CD1c-positive myeloid dendritic cell (primary cell): ENCODE measurements around the gene PSMD13.
"Not testable (repeated sequence)": the region's sequence is repeated elsewhere in the genome, so short reads cannot be mapped to it uniquely, and the experiment has no call there.

Source experiments
- DNase-seq: peaks from one replicate; pipeline ENCODE4 v3.0.0-alpha.2; 2016; ENCODE audit errors: extremely low spot score

Gene PSMD13

DNA sequence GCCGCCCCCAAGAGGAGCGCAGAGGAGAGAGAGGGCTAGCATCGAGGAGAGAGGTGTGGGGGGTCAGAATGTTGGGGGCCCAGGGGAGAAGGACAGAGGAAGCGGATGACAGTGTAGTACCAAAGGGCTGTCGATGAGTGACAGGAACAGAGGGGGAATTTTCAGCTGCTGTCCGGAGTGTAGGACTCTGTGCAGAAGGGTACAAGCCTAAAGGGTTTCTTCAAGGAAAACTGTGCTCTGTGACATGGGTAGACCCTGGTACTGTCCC, 36.1 kb downstream of the PSMD13 start:
- no peak for DNase-seq

DNA sequence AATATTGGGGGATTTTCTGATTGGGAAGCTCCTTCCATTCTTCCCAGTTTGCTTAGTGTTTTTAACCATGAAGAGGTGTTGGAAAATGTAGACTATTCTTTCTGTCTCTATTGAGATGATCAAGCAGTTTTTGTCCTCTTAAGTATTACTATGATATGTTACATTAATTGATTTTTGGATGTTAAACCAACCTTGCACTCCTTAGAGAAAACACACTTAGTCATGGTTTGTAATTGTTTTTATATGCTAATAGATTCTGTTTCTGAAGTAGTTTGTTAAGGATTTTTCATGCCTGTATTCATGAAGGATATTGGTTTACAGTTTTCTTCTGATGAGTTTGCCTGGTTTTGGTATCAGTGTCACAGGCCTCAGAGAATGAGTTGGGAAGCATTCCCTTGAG, 39.4 kb downstream of the PSMD13 start:
- no peak for DNase-seq

DNA sequence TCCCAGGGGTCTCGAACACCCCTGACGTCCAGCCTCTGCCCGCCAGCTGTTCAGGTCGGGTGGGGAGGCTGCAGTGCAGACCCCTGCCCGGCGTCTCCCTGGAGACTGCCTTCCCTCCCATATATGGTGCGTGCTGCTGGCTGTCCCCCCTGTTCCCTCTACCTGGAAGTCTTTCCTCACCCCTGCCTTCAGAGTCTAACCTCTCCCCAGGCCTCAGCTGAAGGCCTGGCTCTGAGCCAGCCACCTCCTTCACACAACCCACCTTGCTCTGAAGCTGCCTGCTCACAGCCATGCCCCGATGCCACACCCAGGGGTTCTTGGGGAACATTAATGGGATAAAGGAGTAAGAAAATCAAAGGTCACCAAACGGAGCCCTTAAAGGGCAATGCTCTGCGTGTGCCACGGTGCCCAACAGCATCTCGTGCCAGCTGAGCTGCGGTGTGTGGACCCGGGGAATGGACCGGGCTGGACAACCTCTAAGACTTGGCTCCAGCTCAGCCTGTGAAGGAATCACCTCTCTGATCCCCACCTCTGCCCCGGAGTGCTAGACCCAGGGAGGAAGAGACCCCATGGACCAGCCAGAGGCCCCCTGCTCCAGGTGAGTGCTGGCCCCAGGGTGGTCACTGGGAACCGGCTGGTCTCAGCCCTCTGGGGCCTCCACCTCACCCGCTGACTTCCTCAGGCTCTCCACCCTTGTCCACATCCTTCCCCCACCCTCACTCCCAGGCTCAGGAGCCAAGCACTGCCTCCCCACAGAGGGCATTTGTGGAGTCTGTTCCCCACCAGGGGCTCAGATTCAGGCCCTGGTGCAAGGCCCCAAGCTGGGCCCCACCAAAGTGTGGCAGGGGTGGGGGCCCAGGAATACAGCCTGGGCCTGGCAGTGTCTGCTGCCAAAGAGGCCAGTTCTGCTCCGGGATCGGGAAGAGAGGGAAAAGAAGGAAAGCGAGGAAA, 41.5 kb downstream of the PSMD13 start, which contains the start of gene NLRP6:
Gene NLRP6, plus strand, starts transcription at position 407 of the 951 bp plus-strand sequence. Its CDS starts 163 bp downstream, at position 570.
- DNase-seq, result no peak

DNA sequence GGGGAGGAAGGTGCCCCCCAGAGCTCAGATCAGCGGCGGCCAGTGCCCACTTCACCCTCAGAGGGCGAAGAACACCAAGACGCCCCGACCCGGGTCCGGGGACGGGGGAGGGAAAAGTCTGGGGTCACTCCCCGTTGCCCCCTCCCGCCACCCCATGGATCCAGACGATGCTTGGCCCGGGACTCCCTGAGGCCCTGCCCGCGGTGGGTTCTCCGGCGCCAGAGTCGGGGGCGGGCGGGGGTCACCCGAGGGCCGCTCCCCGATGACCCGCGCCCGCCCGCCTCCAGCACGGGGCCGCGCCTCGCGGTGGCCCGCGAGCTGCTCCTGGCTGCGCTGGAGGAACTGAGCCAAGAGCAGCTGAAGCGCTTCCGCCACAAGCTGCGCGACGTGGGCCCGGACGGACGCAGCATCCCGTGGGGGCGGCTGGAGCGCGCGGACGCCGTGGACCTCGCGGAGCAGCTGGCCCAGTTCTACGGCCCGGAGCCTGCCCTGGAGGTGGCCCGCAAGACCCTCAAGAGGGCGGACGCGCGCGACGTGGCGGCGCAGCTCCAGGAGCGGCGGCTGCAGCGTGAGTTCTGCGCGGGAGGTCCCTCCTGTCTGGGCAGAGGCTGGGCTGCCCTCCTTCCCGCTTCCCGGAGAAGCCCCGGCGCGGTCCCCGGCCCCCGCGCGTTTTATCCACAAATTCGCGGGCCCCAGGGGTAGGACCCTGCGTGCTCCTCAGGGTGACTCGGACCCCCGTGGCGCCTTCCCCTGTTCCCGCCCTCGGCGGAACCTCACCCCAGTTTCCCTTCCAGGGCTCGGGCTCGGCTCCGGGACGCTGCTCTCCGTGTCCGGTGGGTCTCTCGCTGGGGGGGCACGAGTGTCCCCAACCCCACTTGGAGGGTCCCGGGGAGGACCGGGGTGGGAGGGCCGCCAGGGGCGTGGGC, 42.5 kb downstream of the PSMD13 start:
- peak; percentile 59 for DNase-seq

DNA sequence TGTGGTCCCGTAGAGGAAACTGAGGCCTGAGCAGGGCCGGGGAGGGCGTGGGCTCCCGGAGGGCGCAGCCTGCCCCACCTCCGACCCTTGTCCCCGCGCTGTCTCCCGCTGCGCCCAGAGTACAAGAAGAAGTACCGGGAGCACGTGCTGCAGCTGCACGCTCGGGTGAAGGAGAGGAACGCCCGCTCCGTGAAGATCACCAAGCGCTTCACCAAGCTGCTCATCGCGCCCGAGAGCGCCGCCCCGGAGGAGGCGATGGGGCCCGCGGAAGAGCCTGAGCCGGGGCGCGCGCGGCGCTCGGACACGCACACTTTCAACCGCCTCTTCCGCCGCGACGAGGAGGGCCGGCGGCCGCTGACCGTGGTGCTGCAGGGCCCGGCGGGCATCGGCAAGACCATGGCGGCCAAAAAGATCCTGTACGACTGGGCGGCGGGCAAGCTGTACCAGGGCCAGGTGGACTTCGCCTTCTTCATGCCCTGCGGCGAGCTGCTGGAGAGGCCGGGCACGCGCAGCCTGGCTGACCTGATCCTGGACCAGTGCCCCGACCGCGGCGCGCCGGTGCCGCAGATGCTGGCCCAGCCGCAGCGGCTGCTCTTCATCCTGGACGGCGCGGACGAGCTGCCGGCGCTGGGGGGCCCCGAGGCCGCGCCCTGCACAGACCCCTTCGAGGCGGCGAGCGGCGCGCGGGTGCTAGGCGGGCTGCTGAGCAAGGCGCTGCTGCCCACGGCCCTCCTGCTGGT, 43.4 kb downstream of the PSMD13 start:
- peak; percentile 72 for DNase-seq

DNA sequence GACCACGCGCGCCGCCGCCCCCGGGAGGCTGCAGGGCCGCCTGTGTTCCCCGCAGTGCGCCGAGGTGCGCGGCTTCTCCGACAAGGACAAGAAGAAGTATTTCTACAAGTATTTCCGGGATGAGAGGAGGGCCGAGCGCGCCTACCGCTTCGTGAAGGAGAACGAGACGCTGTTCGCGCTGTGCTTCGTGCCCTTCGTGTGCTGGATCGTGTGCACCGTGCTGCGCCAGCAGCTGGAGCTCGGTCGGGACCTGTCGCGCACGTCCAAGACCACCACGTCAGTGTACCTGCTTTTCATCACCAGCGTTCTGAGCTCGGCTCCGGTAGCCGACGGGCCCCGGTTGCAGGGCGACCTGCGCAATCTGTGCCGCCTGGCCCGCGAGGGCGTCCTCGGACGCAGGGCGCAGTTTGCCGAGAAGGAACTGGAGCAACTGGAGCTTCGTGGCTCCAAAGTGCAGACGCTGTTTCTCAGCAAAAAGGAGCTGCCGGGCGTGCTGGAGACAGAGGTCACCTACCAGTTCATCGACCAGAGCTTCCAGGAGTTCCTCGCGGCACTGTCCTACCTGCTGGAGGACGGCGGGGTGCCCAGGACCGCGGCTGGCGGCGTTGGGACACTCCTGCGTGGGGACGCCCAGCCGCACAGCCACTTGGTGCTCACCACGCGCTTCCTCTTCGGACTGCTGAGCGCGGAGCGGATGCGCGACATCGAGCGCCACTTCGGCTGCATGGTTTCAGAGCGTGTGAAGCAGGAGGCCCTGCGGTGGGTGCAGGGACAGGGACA, 44.1 kb downstream of the PSMD13 start:
- DNase-seq, result peak; percentile 41

DNA sequence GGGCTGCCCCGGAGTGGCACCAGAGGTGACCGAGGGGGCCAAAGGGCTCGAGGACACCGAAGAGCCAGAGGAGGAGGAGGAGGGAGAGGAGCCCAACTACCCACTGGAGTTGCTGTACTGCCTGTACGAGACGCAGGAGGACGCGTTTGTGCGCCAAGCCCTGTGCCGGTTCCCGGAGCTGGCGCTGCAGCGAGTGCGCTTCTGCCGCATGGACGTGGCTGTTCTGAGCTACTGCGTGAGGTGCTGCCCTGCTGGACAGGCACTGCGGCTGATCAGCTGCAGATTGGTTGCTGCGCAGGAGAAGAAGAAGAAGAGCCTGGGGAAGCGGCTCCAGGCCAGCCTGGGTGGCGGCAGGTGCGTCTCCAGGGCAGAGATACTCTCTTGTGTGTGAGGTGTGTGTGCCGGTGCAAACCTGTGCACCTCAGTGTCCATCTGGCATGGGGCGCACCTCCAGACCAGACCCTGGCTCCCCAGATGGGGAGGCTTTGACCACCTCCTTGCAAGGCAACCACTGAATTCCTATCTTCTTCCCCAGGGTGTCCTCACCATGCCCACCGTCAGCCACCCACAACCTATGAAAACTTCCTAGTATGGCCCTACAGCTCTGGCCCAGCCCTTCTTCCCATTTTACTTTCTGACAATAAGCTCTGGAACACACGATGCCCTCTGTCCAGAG, 44.8 kb downstream of the PSMD13 start:
- no peak for DNase-seq

DNA sequence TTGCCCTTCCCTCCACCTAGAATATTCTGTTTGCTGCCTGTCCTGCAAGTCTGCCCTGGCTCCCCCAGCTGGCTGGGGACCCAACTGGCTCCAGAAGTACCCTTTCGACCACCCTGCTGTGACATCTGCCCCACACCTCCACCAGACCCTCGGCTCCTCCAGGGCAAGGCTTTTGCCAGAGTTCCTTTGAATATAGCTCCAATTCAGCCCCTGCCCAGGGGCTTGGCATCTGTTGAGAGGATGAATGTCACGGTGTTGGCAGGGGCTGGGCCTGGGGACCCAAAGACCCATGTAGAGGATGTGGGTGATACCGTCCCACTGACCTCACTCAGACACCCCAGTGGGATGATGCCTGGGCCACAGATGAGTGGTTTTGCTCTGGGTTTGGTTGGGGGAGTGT, 45.4 kb downstream of the PSMD13 start:
- DNase-seq, result no peak

DNA sequence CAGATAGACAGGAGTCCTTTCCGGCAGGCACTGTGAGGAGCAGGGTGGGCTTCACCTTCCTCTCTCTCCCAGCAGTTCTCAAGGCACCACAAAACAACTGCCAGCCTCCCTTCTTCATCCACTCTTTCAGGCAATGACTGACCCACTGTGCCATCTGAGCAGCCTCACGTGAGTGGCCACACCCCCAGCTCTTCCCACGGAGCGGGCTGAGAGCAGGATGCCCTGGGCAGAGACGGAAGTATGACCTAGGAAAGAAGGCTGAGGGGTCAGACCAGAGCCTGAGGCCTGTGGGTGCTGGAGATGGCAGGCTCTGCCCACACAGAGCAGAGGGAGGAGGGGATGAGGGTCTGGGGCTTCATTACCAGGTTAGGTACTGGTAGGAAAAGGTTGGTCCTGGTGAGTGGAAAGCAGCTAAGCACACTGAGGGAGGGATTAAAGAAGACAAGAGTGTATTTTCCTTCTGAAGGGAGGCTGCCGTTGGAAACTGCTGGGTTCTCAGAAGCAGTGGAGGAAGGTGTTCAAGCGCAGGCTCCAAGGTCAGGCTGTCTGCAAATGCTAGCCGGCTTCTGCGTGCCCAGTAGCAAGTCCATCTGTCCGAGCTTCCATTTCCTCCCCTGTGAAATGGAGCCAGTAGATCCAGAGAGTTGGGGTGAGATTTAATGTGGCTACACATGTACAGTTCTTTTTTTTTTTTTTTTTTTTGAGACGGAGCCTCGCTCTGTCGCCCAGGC, 46.0 kb downstream of the PSMD13 start:
- no peak for DNase-seq

DNA sequence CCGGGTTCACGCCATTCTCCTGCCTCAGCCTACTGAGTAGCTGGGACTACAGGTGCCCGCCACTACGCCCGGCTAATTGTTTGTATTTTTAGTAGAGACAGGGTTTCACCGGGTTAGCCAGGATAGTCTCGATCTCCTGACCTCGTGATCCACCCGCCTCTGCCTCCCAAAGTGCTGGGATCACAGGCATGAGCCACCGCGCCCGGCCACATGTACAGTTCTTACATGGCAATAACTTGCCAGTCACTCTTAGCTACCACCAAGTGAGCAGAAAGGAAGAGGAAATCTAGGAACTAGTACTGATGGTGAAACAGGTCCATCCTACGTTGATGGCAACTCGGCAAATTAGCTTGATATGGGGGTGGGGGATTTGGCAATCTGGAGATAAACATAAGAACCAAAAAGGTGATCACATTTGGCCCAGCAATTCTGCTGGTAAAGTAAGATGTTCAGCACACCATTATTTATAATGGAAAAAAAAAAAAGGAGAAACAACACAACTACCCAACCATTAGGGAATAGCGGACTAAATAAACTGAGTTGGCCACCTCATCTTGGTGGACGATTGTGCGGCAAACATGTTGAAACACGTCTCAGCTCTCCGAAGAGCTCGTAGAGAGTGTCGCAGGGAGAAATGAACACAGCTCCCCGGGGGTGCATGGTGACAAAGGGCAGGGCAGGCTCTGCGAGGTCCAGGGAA, 46.8 kb downstream of the PSMD13 start:
- peak; percentile 21 for DNase-seq

DNA sequence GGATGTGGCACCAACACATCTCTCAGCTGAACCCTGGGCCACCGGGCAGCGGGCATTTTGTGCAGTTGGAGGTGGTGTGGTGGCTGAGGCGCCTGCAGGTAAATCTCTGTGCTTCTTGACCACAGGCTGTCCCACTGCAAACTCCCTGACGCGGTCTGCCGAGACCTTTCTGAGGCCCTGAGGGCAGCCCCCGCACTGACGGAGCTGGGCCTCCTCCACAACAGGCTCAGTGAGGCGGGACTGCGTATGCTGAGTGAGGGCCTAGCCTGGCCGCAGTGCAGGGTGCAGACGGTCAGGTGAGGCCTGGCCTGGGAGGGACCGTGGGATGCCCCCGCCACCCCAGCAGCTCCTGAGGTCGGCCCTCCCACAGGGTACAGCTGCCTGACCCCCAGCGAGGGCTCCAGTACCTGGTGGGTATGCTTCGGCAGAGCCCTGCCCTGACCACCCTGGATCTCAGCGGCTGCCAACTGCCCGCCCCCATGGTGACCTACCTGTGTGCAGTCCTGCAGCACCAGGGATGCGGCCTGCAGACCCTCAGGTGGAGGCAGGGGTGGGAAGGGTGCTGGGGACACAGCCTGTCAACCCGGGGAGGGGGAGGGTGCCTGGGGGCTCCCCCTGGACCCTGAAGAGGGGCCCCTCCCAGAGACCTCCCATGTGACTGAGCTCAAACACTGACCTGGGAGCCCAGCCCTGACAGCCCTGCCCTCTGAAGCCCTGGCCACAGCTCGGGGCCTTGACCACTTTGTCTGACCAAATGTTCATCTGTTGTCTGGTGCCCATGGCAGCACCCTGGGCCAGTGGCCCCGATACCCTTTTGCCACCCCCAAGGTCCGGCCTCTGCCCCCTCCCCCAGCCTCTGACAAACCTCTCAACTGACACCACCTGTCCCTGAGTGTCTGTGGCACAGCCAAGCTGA, 47.6 kb downstream of the PSMD13 start:
- DNase-seq, result no peak

DNA sequence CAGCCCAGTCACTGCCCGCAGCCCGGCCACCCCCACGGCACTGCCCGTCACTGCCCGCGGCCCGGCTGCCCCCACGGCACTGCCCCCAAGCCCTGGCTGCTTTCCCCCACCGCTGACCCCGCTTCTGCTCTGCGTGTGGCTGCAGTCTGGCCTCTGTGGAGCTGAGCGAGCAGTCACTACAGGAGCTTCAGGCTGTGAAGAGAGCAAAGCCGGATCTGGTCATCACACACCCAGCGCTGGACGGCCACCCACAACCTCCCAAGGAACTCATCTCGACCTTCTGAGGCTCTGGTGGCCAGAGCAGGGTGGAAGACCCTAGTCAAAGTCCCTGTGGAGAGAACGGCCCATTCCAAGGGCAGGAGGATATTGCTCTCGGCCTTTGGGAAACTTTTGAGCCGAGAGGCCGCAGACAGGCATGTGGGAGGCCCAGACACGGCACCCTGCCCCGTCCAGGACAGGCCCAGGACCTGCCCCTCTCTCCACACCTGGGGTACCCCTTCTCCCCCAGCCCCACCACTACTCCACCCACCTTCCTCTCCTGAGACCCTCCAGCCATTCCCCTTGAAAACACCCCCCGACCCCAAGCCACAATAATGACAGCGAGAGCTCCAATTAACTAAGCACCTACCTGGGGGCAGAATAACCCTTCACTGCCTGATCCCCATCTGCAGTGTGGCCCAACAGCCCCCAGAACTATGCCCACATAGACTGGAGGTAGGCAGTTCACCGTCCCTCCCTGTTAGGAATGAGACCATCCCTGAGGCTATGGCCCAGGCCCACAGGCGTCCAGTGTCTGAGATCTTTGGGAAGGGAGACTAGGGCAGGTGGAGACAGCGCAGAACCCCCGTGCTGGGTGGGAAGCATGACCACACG, 48.5 kb downstream of the PSMD13 start:
- no peak for DNase-seq

DNA sequence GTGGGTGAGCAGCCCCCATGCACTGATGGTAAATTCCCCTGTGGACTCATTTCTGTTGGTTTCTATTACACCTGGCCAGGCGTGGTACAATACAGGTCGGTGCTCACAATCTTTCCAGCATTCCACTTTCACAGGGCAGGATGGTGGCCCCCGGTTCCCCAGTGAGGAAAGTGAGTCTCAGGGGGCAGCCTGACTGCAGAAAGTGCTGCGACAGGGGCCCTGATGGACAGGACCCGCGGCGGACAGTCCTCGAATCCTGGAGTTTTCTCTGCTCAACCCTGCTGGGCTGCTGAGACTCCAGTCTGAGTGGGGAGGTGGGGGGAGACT, 49.1 kb downstream of the PSMD13 start:
- DNase-seq, result no peak

DNA sequence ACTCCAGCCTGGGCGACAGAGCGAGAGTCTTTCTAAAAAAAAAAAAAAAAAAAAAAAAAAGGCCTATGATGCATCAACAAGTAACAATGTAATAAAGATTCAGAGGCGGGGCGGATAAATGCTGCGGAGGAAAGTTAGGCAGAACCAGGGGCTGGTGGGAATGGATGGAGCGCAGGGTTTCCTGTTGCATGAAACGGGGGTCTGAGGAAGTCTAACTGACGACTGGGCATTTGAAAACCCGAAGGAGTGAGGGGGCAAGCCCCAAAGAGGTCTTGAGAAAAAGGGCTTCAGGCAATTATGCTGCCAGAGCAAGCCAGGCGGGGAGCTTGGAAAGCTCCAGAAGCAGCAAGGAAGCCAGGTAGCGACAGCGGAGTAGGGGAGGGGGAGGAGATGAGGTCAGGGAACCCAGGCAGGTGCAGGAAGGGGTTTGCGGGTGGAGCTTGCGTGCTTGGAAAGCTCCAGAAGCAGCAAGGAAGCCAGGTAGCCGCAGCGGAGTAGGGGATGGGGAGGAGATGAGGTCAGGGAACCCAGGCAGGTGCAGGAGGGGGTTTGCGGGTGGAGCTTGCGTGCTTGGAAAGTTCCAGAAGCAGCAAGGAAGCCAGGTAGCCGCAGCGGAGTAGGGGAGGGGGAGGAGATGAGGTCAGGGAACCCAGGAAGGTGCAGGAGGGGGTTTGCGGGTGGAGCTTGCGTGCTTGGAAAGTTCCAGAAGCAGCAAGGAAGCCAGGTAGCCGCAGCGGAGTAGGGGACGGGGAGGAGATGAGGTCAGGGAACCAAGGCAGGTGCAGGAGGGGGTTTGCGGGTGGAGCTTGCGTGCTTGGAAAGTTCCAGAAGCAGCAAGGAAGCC, 50.4 kb downstream of the PSMD13 start:
- DNase-seq, result not testable (repeated sequence)

DNA sequence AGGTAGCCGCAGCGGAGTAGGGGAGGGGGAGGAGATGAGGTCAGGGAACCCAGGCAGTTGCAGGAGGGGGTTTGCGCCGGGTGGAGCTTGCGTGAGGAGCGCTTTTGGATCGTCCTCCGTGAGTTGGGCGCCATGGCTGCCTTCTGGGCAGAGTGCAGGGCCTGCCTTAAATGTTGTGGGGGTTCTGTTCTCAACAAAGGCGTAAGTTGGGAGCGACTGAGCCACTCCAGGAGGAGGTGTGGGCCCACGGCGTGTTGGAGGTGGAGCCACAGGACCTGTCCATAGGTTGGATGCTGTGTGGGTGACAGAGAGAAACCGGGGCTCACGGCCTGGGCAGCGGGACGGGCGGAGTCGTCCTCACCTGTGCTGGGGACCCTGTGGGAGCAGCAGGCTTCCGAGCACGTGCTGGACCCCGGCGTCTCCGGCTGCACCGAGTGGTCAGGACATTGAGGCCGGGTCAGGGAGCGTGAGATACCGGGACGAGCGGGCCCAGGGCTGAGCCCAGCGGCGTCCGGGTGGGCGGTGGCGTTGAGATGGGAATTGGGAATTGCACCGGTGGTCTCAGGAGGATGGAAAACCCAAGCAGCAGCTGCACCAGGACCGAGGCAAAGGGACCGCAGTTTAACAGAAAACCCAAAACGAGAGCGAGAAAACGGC, 51.2 kb downstream of the PSMD13 start:
- DNase-seq, result no peak
